GM19438 (cell line): ENCODE measurements around the gene PRKCA.
"Not testable (repeated sequence)": the region's sequence is repeated elsewhere in the genome, so short reads cannot be mapped to it uniquely, and the experiment has no call there.

Experiments used
- ATAC-seq: cut with Tn5 transposase; IDR thresholded peaks from one replicate; pipeline ENCODE4 v1.9.1; 2021; ENCODE audit warnings: low read depth; ENCODE audit not compliant: unreplicated experiment

PRKCA gene

GRCh38 chr17:66349521-66350254 is 47.3 kb downstream of the PRKCA start:
- ATAC-seq: no peak

- not testable (repeated sequence) for ATAC-seq
These were observed 48.2 kb downstream of the PRKCA start for GRCh38 chr17:66350576-66350975.

GRCh38 chr17:66351033-66351432 is 48.6 kb downstream of the PRKCA start:
- ATAC-seq: no peak

- no peak for ATAC-seq
These were observed 49.3 kb downstream of the PRKCA start for GRCh38 chr17:66351701-66352100.

GRCh38 chr17:66353937-66354401 is 51.6 kb downstream of the PRKCA start:
- ATAC-seq: no peak

GRCh38 chr17:66354472-66354871 is 52.1 kb downstream of the PRKCA start:
- ATAC-seq: no peak

- no peak for ATAC-seq
These were observed 52.6 kb downstream of the PRKCA start for GRCh38 chr17:66354981-66355380.

- ATAC-seq: no peak
These were observed 53.1 kb downstream of the PRKCA start for GRCh38 chr17:66355510-66355909.

- ATAC-seq: no peak
These were observed 54.6 kb downstream of the PRKCA start for GRCh38 chr17:66357037-66357436.

- no peak for ATAC-seq
These were observed 56.9 kb downstream of the PRKCA start for GRCh38 chr17:66359351-66359750.

- not testable (repeated sequence) for ATAC-seq
These were observed 58.6 kb downstream of the PRKCA start for GRCh38 chr17:66360961-66361565.

GRCh38 chr17:66364508-66364907 is 62.1 kb downstream of the PRKCA start:
- no peak for ATAC-seq

- no peak for ATAC-seq
These were observed 62.6 kb downstream of the PRKCA start for GRCh38 chr17:66364990-66365490.

GRCh38 chr17:66365903-66366302 is 63.5 kb downstream of the PRKCA start:
- ATAC-seq: no peak

- no peak for ATAC-seq
These were observed 64.7 kb downstream of the PRKCA start for GRCh38 chr17:66367107-66367506.

- ATAC-seq: no peak
These were observed 67.4 kb downstream of the PRKCA start for GRCh38 chr17:66369830-66370229.

- no peak for ATAC-seq
These were observed 69.1 kb downstream of the PRKCA start for GRCh38 chr17:66371561-66371960.

GRCh38 chr17:66372182-66372581 is 69.8 kb downstream of the PRKCA start:
- ATAC-seq: no peak

GRCh38 chr17:66373079-66373478 is 70.7 kb downstream of the PRKCA start:
- ATAC-seq: no peak

- ATAC-seq: no peak
These were observed 71.8 kb downstream of the PRKCA start for GRCh38 chr17:66373944-66374817.

GRCh38 chr17:66375121-66375520 is 72.7 kb downstream of the PRKCA start:
- no peak for ATAC-seq
